HG03457 (cell line): ENCODE data around the gene MYL11.

Source experiments
- ATAC-seq: cut with Tn5 transposase; IDR thresholded peaks from one replicate; pipeline ENCODE4 v1.9.1; 2021; ENCODE audit warnings: moderate number of reproducible peaks; ENCODE audit not compliant: unreplicated experiment

Gene MYL11

DNA sequence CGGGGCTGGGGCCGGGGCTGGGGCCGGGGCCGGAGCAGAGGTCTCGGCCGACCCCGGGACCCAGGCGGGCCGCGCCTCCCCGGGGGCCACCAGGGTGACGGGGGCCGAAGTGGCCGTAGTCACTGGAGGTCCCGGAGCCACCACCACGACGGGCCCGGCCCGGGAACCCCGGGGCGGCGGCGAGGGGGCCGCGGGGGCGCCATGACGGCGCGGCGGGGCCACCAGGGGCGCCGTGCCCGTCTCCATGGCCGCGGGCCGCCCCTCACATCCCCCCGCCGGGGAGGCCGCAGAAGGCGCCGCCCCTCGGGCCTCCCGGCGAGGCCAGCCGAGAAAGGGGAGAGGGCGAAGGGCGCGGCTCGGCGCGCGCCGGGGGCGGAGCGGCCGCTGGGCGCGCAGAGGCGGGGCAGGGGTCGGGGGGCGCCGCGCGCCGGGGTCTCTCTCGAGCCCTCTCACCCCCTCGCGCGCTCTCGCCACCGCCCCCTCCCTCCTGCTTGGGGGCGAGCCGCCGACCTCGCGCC lies 4.6 kb upstream of the MYL11 start:
- peak; percentile 5 for ATAC-seq

DNA sequence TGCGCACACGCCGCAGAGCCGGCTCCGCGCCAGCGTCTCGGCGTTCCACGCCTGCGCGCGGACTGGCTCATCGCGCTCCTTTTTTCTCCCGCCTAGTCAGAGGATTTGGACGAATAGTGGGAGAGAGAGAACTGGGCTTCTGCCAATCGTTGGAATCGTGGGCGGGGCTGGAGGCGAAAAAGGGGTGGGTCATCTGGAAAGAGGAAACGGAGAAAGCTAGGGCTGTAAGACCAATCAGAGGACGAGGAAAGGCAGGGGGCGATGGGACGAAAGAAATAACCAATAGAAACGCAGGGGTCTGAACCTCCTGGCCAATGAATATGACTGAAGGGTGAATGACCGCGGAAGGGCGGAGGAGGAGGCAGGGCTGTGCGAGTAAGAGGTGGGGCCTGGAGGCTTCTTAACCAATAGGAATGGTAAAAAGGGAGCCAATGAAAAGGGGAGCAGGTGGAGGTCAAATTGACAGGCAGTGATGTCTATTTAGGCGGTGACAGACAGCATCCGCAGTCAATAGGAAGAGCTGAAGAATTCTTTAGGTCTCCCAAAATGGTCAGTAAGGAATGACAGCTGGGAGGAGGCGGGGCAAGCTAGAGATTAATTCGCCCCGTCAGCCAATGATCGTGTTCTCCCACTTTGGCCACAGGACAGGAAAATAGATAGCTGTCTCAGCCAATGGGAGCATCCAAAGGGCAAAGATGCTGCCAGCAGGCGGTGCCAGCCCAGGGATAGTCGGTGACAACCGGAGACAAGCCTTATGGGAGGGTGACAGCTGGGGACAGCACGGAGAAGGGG lies 4.0 kb upstream of the MYL11 start, which contains the start of gene TBC1D10B:
TSS of gene TBC1D10B (minus strand) at position 39 of the 792 bp plus-strand sequence. CDS start 311 bp downstream, outside the sequence.
- ATAC-seq: peak; percentile 57

DNA sequence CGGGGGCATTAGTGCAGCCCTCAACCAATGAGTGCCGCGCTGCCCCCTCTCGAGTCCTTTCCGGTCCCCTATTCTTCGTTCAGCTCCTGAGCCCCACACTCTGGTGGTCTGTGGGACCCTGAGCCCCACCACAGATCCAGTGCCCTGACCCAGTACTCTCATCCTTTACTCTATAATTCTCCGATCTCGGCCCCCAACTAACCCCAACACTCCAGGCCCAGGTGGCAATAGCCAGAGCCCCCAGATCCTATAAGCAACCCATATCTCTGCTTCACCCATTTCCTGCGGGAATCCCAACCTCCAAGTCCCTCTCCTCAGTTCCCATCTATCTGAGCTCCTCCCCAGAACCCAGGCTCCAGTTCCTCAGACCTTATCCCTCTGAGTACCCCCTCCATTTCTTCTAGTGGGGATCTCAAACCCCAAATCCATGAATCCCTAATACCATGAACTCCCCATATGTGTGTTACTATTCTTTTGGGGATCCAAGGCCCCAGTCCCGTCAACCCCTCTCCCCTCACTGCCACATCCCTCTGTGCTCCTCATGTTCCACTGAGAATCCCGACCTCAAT lies 3.3 kb upstream of the MYL11 start:
- ATAC-seq: no peak

GRCh38 chr16:30372038-30372712 lies 2.4 kb upstream of the MYL11 start:
- ATAC-seq: no peak

GRCh38 chr16:30372725-30373124 lies 1.9 kb upstream of the MYL11 start:
- no peak for ATAC-seq

GRCh38 chr16:30375864-30376263 lies 1.3 kb downstream of the MYL11 start:
- no peak for ATAC-seq

DNA sequence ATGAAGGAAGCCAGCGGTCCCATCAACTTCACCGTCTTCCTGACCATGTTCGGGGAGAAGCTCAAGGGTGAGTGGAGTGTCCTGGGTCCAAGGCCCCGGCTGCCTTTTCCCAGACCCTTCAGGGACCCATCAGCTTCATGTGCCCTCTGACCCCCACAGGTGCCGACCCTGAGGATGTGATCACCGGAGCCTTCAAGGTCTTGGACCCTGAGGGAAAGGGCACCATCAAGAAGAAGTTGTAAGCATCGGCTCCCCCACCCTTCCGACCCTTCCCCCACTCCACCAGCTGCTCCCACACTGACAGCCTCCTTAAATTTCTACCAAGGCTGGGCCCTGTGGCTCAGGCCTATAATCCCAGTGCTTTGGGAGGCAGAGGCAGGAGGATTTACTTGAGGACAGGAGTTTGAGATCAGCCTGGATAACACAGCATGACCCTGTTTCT lies 1.9 kb downstream of the MYL11 start:
- ATAC-seq: no peak

GRCh38 chr16:30377050-30377811 lies 2.6 kb downstream of the MYL11 start:
- ATAC-seq: no peak

- ATAC-seq: peak; percentile 21
Observed at GRCh38 chr16:30377812-30378235, 3.2 kb downstream of the MYL11 start.

DNA sequence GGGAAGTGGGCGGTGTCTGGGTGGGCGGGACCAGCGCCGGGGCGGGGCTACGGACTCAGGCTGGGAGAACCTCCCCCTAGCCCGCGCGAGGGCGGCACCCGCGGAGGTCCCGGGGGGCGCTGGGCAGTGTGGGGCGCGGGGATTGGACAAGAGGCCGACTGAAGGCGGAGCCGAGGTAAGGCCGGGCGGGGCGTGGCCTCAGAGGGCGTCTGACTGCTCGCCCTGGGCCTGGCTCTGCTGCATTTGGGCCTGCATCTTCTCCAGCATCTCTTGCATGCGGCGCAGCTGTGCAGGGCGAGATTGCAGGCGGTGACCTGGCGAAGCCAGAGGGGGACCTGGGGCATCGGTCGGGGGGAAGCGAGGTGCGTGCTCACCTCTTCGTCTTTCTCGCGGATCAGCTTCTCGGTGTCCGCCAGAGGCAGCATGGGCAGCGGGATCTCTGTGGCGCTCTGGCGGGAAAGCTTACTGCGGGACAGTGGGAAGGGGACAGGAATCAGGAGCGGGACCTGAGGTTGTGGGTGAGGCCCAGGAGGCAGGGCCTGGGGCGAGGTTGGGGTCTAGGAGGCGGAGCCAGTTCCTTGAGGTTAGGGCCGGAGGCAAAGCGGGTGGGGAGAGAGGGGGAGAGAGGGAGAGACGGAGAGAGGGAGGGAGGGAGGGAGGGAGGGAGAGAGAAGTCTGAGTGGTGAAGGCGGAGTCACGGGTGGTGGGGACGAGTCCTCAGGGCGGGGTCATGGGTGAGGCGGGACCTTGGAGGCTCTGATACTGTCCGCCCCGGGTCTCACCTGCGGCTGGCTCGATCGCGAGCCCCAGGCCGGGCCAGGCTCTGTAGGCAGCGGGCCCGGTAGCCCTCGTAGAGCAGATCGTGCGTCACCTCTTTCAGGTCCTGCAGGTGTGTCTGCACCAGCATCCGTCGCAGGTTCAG lies 3.9 kb downstream of the MYL11 start:
- ATAC-seq: peak; percentile 73

DNA sequence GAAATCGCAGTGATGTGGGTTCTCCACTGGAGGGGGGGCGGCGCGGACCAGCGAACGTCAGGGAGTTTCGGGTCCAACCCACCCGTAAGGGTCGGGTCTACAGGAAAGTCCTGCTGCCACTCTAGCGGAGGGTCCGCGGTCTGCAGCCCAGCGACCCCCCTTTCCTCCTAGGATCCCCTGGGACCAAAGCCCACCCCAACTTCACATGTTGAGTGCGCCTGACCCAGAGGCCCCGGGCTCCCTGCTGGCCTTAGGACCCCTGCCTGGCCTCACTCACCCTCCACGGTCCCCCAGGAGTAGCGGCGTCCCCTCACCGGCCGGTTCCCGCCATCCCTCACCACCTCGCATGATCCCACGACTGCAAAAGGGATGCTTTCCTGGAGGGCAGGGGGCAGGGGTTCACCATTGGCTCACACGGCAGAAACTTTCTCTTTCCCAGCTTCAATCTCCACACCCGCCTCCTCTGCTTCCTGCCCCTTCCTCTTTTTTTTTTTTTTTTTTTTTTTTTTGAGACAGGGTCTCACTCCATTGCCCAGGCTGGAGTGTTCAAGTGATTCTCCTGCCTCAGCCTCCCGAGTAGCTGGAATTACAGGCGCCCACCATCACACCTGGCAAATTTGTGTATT lies 4.7 kb downstream of the MYL11 start:
- ATAC-seq: no peak

DNA sequence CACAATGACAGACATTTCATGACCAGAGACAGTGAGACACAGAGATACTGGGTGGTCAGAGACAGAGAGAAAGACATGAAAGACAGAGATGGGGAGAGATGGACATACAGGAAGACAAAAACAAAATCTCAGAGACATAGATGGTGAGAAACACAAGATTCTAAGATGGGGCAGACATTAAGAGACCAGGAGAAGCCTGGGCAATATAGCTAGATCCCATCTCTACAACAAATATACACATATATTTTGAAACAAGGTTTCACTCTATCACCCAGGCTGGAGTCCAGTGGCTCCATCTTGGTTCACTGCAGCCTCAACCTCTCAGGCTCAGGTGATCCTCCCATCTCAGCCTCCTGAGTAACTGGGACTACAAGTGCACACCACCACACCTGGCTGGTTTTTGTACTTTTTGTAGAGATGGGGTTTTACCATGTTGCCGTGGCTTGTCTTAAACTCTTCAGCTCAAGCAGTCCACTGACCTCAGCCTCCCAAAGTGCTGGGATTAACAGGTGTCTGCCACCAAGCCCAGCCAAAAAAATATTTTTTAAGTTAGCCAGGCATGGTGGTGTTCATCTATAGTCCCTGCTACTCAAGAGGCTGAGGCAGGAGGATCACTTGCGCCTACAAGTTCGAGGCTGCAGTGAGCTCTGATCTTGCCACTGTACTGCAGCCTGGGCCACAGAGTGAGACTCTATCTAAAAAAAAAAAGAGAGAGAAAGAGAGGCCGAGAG lies 5.6 kb downstream of the MYL11 start:
- ATAC-seq: no peak

- ATAC-seq: no peak
Observed at GRCh38 chr16:30380803-30381208, 6.2 kb downstream of the MYL11 start.

DNA sequence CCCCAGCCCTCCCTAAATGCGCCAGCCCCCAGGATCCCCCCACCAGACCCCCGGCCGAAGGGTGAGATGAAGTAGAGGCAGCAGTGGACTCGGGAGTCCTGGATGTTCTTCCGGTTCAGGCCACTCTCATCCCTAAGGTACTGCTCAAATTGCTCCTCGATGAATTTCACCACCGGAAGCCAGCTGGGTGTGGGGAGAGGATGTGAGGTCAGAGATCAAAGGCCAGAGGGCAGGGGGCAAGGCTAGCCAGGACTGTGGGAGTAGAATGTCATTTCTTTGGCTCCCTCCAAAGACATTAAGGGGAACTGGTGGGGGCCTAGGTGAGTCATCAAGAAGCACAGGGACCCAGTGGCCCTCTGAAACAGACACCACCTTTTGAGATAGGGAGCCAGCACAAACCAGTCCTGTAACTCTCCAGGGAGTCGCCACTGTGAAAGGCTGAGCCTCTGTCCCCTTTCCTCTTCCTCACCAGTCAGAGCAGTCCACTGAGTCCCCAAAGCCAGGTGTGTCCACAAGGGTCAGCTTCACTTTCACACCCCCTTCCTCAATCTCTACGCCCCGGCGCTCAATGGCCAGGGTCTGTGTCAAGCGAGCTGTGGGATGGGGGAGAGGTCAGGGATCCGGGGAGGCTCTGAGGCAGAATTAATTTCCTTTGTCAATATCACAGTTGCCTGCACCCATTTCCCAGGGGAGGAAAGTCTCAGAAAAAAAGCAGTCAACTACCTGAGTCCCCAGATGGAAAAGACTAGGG lies 6.9 kb downstream of the MYL11 start:
- ATAC-seq: no peak

DNA sequence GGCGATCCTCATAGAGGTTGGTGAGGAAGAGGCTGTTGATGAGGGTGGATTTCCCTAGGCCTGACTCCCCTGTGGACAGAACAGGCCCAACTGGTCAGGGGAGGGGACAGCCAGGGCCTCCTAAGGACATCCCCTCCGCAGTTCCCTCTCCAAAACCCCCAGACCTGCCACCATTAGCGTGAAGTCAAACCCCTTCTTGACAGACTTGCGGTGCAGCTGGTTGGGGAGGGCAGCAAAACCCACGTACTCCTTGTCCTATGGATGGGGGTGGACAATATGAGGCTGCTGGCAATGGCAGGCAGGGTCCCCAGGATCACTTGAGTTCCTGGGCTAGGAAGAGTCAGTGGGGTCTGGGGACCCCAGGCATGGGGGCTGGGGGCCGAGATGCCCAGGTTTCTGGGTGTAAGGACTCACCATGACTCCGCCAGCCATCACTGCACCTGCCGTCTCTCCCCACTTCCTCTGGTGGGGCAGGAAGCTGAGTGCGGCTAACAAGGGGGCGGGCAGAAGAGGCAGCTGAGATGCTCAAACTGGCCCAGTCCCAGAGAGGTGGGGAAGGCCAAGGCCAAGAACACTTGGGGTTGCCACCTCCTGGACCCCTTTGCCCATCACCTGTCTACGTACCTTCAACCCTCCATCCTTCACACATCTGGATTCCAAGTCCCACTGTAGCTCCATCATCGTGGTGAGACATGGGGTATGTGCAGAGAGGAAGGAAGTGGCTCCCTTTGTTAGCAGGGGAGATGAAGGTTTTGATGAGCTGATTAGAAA lies 7.7 kb downstream of the MYL11 start, which contains the start of gene SEPTIN1:
TSS of gene SEPTIN1 (minus strand) at position 451 of the 771 bp plus-strand sequence. CDS start at position 432, 19 bp downstream.
- ATAC-seq: no peak

DNA sequence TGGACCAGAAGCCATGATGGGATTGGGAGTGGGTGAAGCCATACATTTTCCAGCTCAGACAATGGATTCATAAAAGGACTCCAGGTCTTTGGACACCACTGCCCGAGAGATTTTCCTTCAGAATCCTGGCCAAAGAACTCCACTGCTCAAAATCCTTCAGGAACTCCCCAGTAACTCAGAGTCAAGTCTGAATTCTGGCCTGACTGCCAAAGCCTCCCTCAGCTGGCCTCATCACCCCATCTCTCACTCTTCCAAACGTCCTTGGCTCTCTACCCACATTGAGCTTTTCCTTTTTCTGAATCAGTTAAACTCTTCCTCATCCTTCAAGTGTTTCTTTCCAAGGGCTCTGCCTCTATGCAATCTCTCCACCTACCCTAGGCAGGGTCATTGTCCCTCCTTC lies 8.9 kb downstream of the MYL11 start:
- ATAC-seq: no peak

DNA sequence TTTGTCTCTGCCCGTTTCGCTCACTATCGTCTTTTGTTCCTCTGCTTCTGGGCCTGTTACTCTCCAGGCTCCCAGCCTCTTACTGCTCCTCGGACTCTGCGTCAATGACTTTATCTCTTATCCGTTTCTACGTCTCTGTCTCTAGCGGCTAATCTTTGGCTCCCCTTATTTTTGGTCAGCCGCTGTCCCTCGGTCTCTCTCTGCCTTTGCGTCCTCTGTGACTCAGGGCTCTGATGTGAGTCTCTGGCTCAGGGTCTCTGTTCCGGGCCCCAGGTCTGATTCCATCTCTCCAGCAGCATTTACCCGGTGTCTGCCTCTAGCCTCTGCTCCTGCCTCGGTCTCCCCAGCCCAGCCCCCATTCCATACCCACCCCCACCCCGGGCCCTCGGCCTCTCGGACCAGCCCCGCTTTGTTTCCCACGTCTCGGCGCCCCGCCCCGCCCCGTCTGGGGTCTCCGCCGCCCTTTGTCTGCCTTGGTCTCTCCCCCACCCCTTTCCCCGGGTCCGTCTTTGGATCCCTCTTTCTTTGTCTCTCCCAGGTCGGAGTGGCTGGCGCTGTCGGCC lies 20.1 kb downstream of the MYL11 start:
- no peak for ATAC-seq
